ENCODE results near the gene IMPDH1.

The IMPDH1 gene

GRCh38 chr7:128452552-128452951 lies 42.8 kb upstream of the IMPDH1 start:
- TF ChIP-seq PATZ1 (CRISPR knock-in tag; IDR thresholded peaks at IDR 0.05; ENCODE audit: borderline replicate concordance) (no peak), ESRRG (CRISPR knock-in tag; IDR thresholded peaks at IDR 0.05) (no peak), ISL1 (CRISPR knock-in tag; IDR thresholded peaks at IDR 0.05) (no peak), ARNTL (CRISPR knock-in tag; IDR thresholded peaks at IDR 0.05; ENCODE audit: borderline replicate concordance, low read depth) (no peak), ZNF8 (CRISPR knock-in tag; IDR thresholded peaks at IDR 0.05) (no peak), ZNF70 (CRISPR knock-in tag; IDR thresholded peaks at IDR 0.05) (no peak), TCF4 (CRISPR knock-in tag; IDR thresholded peaks at IDR 0.05; ENCODE audit: borderline replicate concordance) (no peak), CSDC2 (CRISPR knock-in tag; IDR thresholded peaks at IDR 0.05) (no peak), CREB5 (CRISPR knock-in tag; IDR thresholded peaks at IDR 0.05; ENCODE audit: low read depth) (no peak), BACH2 (CRISPR knock-in tag; IDR thresholded peaks at IDR 0.05; ENCODE audit: borderline replicate concordance) (no peak), GLIS3 (CRISPR knock-in tag; IDR thresholded peaks at IDR 0.05) (no peak), PPARA (CRISPR knock-in tag; IDR thresholded peaks at IDR 0.05; ENCODE audit: borderline replicate concordance) (no peak)
- ATAC-seq: no peak

DNA sequence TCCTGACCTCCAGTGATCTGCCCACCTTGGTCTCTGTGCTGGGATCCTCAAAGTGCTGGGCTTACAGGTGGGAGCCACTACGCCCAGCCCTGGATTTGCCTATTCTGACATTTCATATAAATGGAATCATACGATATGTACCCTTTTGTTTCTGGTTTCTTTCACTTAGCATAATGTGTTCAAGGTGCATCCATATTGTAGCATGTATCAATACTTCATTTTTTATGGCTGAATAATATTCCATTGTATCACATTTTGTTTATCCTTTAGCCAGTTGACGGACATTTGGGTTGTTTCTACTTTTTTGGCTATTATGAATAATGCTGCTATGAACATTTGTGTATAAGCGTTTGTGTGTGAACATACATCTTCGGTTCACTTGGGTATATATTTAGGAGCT lies 41.1 kb upstream of the IMPDH1 start:
- no peak for TF ChIP-seq CSDC2 (CRISPR knock-in tag; IDR thresholded peaks at IDR 0.05)
- no peak for TF ChIP-seq ARNTL (CRISPR knock-in tag; IDR thresholded peaks at IDR 0.05; ENCODE audit: borderline replicate concordance, low read depth)
- TF ChIP-seq ZNF565 (CRISPR knock-in tag; conservative IDR thresholded peaks at IDR 0.05; ENCODE audit: low read depth): no peak
- TF ChIP-seq POU6F1 (CRISPR knock-in tag; IDR thresholded peaks at IDR 0.05; ENCODE audit: borderline replicate concordance, low read depth): no peak
- no peak for TF ChIP-seq TCF4 (CRISPR knock-in tag; IDR thresholded peaks at IDR 0.05; ENCODE audit: borderline replicate concordance)
- TF ChIP-seq GLIS3 (CRISPR knock-in tag; IDR thresholded peaks at IDR 0.05): no peak
- no peak for TF ChIP-seq SNAI2 (CRISPR knock-in tag; IDR thresholded peaks at IDR 0.05)
- TF ChIP-seq, protein P1, sequence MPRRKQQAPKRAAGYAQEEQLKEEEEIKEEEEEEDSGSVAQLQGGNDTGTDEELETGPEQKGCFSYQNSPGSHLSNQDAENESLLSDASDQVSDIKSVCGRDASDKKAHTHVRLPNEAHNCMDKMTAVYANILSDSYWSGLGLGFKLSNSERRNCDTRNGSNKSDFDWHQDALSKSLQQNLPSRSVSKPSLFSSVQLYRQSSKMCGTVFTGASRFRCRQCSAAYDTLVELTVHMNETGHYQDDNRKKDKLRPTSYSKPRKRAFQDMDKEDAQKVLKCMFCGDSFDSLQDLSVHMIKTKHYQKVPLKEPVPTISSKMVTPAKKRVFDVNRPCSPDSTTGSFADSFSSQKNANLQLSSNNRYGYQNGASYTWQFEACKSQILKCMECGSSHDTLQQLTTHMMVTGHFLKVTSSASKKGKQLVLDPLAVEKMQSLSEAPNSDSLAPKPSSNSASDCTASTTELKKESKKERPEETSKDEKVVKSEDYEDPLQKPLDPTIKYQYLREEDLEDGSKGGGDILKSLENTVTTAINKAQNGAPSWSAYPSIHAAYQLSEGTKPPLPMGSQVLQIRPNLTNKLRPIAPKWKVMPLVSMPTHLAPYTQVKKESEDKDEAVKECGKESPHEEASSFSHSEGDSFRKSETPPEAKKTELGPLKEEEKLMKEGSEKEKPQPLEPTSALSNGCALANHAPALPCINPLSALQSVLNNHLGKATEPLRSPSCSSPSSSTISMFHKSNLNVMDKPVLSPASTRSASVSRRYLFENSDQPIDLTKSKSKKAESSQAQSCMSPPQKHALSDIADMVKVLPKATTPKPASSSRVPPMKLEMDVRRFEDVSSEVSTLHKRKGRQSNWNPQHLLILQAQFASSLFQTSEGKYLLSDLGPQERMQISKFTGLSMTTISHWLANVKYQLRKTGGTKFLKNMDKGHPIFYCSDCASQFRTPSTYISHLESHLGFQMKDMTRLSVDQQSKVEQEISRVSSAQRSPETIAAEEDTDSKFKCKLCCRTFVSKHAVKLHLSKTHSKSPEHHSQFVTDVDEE (CRISPR knock-in tag; IDR thresholded peaks at IDR 0.05): no peak
- no peak for TF ChIP-seq RARB (CRISPR knock-in tag; IDR thresholded peaks at IDR 0.05)
- no peak for TF ChIP-seq CREB5 (CRISPR knock-in tag; IDR thresholded peaks at IDR 0.05; ENCODE audit: low read depth)
- TF ChIP-seq TOX (CRISPR knock-in tag; IDR thresholded peaks at IDR 0.05; ENCODE audit: borderline replicate concordance): no peak
- no peak for TF ChIP-seq ZNF8 (CRISPR knock-in tag; IDR thresholded peaks at IDR 0.05)
- no peak for TF ChIP-seq PATZ1 (CRISPR knock-in tag; IDR thresholded peaks at IDR 0.05; ENCODE audit: borderline replicate concordance)
- TF ChIP-seq, protein P2, sequence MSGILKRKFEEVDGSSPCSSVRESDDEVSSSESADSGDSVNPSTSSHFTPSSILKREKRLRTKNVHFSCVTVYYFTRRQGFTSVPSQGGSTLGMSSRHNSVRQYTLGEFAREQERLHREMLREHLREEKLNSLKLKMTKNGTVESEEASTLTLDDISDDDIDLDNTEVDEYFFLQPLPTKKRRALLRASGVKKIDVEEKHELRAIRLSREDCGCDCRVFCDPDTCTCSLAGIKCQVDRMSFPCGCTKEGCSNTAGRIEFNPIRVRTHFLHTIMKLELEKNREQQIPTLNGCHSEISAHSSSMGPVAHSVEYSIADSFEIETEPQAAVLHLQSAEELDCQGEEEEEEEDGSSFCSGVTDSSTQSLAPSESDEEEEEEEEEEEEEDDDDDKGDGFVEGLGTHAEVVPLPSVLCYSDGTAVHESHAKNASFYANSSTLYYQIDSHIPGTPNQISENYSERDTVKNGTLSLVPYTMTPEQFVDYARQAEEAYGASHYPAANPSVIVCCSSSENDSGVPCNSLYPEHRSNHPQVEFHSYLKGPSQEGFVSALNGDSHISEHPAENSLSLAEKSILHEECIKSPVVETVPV (CRISPR knock-in tag; IDR thresholded peaks at IDR 0.05): no peak
- no peak for TF ChIP-seq ZFP3 (CRISPR knock-in tag; IDR thresholded peaks at IDR 0.05)
- no peak for TF ChIP-seq ISL1 (CRISPR knock-in tag; IDR thresholded peaks at IDR 0.05)
- no peak for TF ChIP-seq ZNF70 (CRISPR knock-in tag; IDR thresholded peaks at IDR 0.05)
- no peak for ATAC-seq

Measured in SK-N-SH treated with all-trans-retinoic acid at 6 μM for 48 hours (cell line).